SU-DHL-6 (cell line): ENCODE data around the gene MAST2.

Experiments used
- CTCF ChIP-seq: fragments of 200-600 bp; sonication (generic); IDR thresholded peaks from one replicate; pipeline ENCODE4 v1.5.1; 2017; ENCODE audit warnings: antibody characterized with exemption, mild to moderate bottlenecking, low read length, moderate library complexity; ENCODE audit not compliant: insufficient read depth, poor library complexity, severe bottlenecking
- EZH2phosphoT487 ChIP-seq: fragments of 200-600 bp; sonication (generic), shearing (Covaris generic); conservative IDR thresholded peaks from 2 replicates; pipeline ENCODE4 v1.6.1; 2018; ENCODE audit warnings: mild to moderate bottlenecking, antibody characterized with exemption, low read length, moderate library complexity, mixed read lengths

DNA sequence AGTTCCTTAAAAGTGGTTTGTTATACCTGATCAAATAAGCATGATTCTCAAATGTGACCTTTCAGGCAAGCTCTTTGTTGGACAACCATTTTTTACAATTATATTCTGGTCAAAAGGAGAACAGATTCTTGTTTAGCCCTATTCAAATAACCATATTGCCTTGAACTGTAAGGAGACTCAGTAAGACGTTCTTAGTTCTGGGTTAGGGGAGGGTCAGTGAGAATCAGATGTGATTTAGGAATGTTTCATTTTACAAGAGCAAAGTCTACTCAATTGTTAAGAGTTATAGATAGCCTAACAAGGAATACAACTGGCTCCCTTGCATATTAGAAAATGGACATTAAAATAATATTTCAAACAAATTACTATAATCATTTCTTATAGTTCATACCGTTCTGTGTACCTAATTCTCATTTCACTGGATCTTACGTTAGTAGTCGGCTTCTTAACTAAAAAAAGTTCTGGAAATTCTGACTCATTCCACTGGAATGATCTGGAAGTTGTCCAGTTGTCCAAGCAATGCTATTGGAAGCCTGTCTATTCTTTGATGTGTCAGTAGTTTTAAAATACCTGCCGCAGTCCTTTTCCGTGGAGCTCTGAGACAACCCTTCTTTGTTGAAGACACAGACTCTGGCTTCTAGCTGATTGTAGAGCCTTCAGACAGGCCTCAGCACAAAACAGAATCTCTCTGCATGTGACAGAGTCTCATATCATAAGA, 88.8 kb downstream of the MAST2 start:
- no peak for TF ChIP-seq CTCF
- TF ChIP-seq EZH2phosphoT487 = no peak
